HL-60/S4 treated with phorbol 12-myristate 13-acetate at 8.2 ng/mL for 4 days and 3 days (cell line): ENCODE measurements around the gene KRTAP4-12.
"Not testable (repeated sequence)": the region's sequence is repeated elsewhere in the genome, so short reads cannot be mapped to it uniquely, and the experiment has no call there.

Experiments
- in situ Hi-C: fragments of 300-500 bp; cut with MboI; formaldehyde crosslinking; loops from 2 replicates; pipeline ENCODE4 v1.15.0; 2022; ENCODE audit warnings: low sequenced_read_pairs

KRTAP4-12 gene

GRCh38 chr17:41123991-41124371, at the start of gene KRTAP4-12:
Gene KRTAP4-12 (minus strand): TSS chr17:41124182. CDS start chr17:41124122, 60 bp downstream.
- in situ Hi-C loops = not testable (repeated sequence)

DNA sequence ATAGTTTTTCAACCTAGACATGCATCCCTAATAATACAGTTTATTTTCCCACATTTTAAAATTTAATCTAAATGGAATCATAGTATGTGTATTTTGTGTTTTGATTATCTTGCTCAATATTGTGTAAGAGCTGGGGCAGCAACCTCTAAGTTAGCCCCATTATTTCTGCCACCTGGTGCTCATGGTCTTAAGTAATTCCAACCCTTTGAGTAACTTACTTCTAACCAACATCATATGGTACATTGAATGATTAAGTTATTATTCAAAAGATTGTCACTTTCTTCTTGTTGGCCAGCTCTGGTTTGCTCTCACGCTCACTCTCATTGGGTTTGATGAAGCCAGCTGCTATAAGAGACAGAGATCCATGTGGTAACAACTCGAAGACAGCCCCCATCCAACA, 47.9 kb upstream of the KRTAP4-12 start:
- in situ Hi-C loops = no loop called here

DNA sequence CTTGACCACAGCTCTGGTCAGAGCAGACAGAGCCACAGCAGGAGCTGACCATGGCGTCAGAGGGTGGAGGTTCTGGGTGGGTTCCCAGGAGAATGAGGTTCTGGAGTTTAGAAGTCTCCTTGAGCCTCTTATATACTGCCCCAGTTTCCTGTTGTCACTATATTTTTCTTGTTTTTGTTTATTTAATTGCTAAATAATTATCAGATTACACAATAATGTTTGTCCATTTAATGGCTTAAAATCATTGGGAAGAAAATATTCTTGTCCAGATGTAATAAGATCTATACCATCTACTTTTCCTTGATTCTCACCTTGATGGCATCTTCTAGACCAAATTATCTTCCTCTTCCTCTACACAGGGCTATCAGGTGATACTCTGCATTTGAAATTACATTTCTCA, 44.1 kb upstream of the KRTAP4-12 start, which contains the start of gene KRTAP4-3:
KRTAP4-3 (minus strand) TSS at position 101 of the 400 bp plus-strand sequence; CDS start at position 52, 49 bp downstream.
- in situ Hi-C loops = no loop called here

DNA sequence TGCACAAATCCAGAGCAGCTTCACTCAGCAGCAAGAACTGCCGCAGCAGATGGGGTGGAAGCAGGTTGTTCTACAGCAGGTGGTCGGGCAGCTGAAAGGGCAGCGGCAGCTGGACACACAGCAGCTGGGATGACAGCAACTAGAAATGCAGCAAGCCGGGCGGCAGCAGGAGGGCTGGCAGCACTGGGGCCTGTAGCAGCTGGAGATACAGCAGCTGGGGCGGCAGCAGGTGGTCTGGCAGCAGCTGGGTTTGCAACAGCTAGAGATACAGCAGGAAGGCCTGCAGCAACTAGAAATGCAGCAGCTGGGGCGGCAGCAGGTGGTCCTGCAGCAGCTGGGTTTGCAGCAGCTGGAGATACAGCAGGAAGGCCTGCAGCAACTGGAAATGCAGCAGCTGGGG, 43.6 kb upstream of the KRTAP4-12 start:
- in situ Hi-C loops = no loop called here

GRCh38 chr17:41163828-41164227, 39.8 kb upstream of the KRTAP4-12 start:
- in situ Hi-C loops = no loop called here

DNA sequence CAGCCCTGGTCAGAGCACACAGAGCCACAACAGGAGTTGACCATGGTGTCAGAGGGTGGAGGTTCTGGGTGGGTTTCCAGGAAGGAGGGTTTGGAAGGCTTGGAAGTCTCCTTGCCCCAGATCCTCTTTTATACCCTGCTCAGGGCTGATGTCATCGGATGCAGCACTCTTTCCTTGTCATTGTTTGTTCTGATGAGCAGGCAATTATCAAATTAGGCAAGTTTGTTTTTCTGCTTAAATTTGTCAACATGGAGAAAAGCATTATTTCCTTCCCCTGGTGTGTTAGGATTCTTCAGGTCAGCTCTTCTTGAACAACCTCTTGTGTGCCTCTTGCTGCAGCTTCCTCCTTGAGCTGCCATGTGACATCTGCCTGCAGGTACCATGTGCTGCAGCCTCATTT, 36.7 kb upstream of the KRTAP4-12 start, which contains the start of gene KRTAP4-4:
KRTAP4-4 (minus strand) TSS at position 101 of the 400 bp plus-strand sequence; CDS start at position 44, 57 bp downstream.
- in situ Hi-C loops = no loop called here

DNA sequence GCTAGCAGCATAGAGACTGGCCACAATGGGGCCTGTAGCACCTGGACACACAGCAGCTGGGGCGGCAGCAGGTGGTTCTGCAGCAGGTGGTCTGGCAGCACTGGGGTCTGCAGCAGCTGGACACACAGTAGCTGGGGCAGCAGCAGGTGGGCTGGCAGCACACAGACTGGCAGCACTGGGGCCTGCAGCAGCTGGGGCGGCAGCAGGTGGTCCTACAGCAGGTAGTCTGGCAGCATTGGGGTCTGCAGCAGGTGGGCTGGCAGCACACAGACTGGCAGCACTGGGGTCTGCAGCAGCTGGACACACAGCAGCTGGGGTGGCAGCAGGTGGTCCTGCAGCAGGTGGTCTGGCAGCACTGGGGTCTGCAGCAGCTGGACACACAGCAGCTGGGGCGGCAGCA, 36.2 kb upstream of the KRTAP4-12 start:
- in situ Hi-C loops = not testable (repeated sequence)

DNA sequence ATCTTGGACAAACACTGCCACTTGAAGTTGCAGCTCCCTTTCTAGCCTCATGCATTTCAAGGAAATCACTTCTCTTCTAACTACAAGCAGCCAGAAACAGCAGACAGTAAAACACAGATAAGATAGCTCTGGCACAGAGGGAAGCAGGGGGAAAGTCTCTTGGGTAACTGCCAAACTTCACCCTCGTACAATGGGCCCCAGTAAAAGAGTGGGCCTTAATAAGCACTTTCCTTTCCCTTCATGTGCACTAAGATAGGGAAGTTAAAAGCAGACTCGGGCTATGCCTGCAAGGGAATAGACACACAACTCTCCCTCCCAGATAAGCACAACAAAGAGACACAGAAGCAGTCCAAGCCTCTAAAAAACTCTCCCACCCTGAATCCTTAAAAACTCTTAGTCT, 29.9 kb upstream of the KRTAP4-12 start:
- in situ Hi-C loops = no loop called here

- in situ Hi-C loops = no loop called here
Observed at GRCh38 chr17:41151525-41151924, 27.5 kb upstream of the KRTAP4-12 start.

DNA sequence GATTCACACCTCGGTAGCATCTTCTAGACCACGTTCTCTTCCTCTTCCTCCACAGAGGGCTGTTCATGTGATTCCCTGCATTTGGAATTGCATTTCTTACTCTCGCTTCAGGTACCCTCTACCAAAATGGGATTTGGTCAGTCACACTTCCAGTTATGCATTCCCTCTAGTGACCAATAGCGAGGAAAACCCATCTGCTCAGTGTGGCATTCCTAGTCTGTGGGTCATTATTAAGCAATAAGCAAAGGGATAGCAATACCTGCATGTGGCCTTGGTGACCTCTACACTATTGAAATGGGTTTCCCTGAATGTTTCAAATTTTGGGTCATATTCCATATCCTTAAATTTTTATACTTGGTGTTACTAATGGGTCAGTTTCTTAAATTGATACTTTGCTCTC, 26.0 kb upstream of the KRTAP4-12 start:
- in situ Hi-C loops = no loop called here

GRCh38 chr17:41149652-41149985, 25.6 kb upstream of the KRTAP4-12 start, which contains the start of gene KRTAP4-5:
Gene KRTAP4-5 (minus strand): TSS chr17:41149825. CDS start chr17:41149767, 58 bp downstream.
- in situ Hi-C loops = no loop called here

DNA sequence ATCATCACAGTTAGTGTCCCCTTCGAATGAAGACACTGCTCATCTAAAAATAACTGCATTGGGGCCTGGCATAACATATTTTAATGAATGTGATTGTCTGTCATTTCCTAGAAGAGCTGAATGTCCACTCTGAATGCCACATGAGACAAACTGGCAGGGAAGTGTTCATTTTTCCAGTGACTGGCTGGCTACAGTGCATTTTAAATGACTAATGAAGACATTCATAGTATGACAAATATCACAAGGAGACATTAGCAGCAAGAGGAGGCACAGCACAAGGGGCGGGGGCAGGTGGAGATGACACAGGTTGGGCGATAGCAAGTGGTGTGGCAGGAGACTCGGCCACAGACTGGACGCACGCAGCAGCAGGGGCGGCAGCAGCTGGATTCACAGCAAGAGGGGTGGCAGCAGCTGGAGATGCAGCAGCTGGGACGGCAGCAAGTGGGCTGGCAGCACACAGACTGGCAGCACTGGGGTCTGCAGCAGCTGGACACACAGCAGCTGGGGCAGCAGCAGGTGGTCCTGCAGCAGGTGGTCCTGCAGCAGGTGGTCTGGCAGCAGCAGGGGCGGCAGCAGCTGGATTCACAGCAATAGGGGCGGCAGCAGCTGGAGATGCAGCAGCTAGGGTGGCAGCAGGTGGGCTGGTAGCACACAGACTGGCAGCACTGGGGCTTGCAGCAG, 25.1 kb upstream of the KRTAP4-12 start:
- in situ Hi-C loops = not testable (repeated sequence)

- in situ Hi-C loops = no loop called here
Observed at GRCh38 chr17:41147531-41148204, 23.7 kb upstream of the KRTAP4-12 start.

DNA sequence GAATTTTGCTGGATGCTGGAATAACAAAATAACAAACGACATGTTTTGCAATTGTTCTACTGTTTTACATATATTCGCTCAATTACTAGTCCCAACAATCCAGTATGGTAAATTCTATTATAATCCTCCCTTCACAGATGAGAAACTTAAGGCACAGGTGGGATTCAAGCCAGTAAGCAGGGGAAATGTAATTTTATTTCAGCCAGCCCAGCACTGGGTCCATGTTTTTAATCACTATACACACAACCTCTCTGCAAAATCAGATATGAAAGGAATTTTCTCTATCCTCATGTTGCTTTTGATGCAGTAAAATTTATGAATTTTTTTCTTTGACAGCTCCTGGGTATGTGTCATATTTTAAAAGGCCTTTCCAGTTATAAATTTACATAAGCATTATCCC, 21.3 kb upstream of the KRTAP4-12 start:
- in situ Hi-C loops = no loop called here

GRCh38 chr17:41144846-41145245, 20.9 kb upstream of the KRTAP4-12 start:
- in situ Hi-C loops = no loop called here

- in situ Hi-C loops = no loop called here
Observed at GRCh38 chr17:41141361-41141760, 17.4 kb upstream of the KRTAP4-12 start.

DNA sequence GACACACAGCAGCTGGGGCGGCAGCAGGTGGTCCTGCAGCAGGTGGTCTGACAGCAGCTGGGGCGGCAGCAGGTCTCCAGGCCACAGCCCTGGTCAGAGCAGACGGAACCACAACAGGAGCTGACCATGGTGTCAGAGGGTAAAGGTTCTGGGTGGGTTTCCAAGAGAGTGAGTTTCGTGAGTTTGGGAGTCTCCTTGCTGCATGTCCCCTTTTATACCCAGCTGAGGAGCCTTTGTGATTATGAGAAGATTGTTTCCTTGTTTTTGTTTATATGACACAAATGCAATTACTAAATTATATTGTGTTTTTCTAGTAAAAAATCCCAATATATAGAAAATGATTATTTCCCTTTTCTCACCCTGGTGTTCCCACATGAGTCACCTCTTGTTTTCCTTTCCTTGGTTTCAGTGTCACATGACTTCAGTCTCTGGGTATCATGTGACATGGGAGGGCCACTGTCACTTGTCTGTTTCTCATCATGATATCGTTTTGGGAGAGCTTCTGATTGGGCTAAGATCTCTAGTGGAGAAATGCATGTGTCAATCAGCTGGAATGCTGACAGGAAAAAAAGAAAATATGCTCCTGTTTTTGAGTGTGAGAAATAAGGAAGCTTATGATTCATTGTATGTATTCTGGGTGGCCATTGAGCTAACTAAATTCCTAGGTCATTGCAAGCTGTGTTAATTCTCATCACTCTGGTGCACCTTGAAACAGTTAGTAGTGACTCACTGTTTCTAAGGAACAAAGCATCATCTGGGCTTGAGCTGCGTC, 16.6 kb upstream of the KRTAP4-12 start, which contains the start of gene KRTAP4-6:
KRTAP4-6 (minus strand) TSS at position 185 of the 772 bp plus-strand sequence; CDS start at position 128, 57 bp downstream.
- in situ Hi-C loops = no loop called here

GRCh38 chr17:41139865-41140264, 15.9 kb upstream of the KRTAP4-12 start:
- in situ Hi-C loops = not testable (repeated sequence)

DNA sequence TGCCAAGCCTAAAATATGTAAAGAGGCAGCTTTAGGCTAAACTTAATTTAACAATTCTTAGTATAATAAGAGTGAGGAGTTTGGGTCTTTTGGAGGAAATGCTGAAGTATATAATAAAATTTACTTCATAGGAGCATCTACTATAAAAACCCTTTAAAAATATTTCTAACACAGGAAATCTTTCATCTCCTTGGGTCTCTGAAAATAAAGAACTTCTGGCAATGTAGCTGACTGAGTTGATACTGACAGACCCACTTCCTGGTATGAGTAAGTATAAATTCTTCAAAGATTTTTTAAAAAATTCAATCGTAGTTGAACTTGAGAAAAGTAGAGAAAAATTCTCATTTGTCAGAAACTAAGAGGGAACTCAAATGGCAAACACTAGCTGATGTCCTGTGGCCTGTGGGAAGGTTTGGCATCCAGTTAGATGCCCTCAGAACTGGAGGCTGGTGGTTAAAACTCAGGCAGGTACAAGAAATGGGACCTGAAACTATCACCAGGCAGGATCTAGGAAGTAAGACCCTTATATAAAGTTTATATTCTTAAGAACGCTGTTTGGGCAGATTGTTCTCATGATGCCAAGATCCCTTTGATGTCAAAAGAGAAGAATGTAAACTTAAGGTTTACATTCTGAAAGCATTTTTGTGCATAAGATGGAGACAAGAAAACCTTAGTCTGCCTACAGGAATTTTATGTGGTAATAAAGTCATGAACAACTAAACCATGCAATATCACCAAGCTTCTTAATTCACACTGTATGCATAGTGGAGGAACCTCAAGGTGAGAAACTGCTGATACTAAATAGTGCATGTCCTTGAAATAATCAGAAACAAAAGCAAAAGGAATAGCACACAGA, 10.1 kb upstream of the KRTAP4-12 start:
- in situ Hi-C loops = no loop called here

GRCh38 chr17:41131979-41132378, 8.0 kb upstream of the KRTAP4-12 start:
- in situ Hi-C loops = no loop called here
